KMS-11 (cell line): ENCODE measurements around the gene INKA2.
A peak's percentile ranks its signal among the peaks of the same experiment; 100 is the strongest.

Experiments
- H2AFZ ChIP-seq: fragments of 200-600 bp; sonication (generic); 2 replicates; pipeline ENCODE4 v1.6.1; 2016; ENCODE audit warnings: antibody characterized with exemption, mixed run types, low read depth
- H3K27ac ChIP-seq: fragments of 200-600 bp; sonication (generic); 2 replicates; pipeline ENCODE4 v1.6.1; 2016; ENCODE audit warnings: mild to moderate bottlenecking, mixed run types
- H3K27me3 ChIP-seq: fragments of 200-600 bp; sonication (generic); 2 replicates; pipeline ENCODE4 v1.6.1; 2017; ENCODE audit warnings: mild to moderate bottlenecking, low read depth, mixed run types, moderate library complexity; ENCODE audit not compliant: insufficient read depth
- H3K36me3 ChIP-seq: fragments of 200-600 bp; sonication (generic); 2 replicates; pipeline ENCODE4 v1.6.1; 2017; ENCODE audit warnings: mild to moderate bottlenecking, mixed run types; ENCODE audit not compliant: insufficient read depth
- H3K4me1 ChIP-seq: fragments of 200-600 bp; sonication (generic); 2 replicates; pipeline ENCODE4 v1.6.1; 2016; ENCODE audit warnings: mild to moderate bottlenecking, low read depth, mixed run types; ENCODE audit not compliant: poor library complexity, severe bottlenecking
- H3K4me2 ChIP-seq: fragments of 200-600 bp; sonication (generic); 2 replicates; pipeline ENCODE4 v1.7.0; 2016; ENCODE audit warnings: mild to moderate bottlenecking, mixed run types
- H3K4me3 ChIP-seq: fragments of 200-600 bp; sonication (generic); IDR thresholded peaks from 2 replicates; pipeline ENCODE4 v1.6.1; 2017; ENCODE audit warnings: low read depth, low read length, mixed read lengths; ENCODE audit not compliant: insufficient read depth
- H3K79me2 ChIP-seq: fragments of 200-600 bp; sonication (generic); 2 replicates; pipeline ENCODE4 v1.6.1; 2016; ENCODE audit warnings: low read depth, mixed run types; ENCODE audit not compliant: insufficient read depth
- H3K9ac ChIP-seq: fragments of 200-600 bp; sonication (generic); 2 replicates; pipeline ENCODE4 v1.6.1; 2016; ENCODE audit warnings: mild to moderate bottlenecking, mixed run types
- H4K20me1 ChIP-seq: fragments of 200-600 bp; sonication (generic); 2 replicates; pipeline ENCODE4 v1.6.1; 2016; ENCODE audit warnings: mild to moderate bottlenecking, mixed run types; ENCODE audit not compliant: insufficient read depth
- TF ChIP-seq, protein P1 (sequence below): fragments of 200-600 bp; sonication (generic); conservative IDR thresholded peaks from 2 replicates; pipeline ENCODE4 v1.6.1; 2017; ENCODE audit warnings: low read depth, mild to moderate bottlenecking, antibody characterized with exemption, low read length, moderate library complexity, mixed read lengths

The INKA2 gene

DNA sequence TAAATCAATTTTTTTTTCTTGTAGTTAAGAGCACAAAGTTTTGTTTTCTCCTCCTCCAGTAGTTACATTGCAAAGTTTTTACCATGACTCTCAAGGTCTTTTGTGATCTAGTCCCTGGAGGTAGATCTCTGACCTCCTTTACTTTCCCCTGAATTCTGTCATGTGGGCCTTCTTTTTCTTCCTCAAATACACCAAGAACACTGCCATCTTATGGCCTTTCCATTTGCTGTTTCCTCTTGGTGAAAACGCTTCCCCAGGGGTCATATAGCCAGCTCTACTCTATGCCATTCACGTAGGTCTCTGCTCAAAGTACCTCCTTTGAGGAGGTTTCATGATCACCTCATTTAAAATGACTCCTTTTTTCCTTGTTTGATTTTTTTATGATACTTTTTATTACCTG is 19.2 kb upstream of the INKA2 start:
- Histone ChIP-seq H4K20me1 (no peaks in the 10 kb centered on the region), H3K27ac (no peak overlapping the region), H3K9ac (no peak overlapping the region), H2AFZ (no peak overlapping the region), H3K79me2 (peaks cover 19% of the 10 kb centered on the region), H3K4me2 (no peak overlapping the region), H3K36me3 (no peaks in the 10 kb centered on the region), H3K27me3 (no peaks in the 10 kb centered on the region), H3K4me1 (peaks cover 17% of the 10 kb centered on the region), H3K4me3 (no peak overlapping the region)
- TF ChIP-seq, protein P1, sequence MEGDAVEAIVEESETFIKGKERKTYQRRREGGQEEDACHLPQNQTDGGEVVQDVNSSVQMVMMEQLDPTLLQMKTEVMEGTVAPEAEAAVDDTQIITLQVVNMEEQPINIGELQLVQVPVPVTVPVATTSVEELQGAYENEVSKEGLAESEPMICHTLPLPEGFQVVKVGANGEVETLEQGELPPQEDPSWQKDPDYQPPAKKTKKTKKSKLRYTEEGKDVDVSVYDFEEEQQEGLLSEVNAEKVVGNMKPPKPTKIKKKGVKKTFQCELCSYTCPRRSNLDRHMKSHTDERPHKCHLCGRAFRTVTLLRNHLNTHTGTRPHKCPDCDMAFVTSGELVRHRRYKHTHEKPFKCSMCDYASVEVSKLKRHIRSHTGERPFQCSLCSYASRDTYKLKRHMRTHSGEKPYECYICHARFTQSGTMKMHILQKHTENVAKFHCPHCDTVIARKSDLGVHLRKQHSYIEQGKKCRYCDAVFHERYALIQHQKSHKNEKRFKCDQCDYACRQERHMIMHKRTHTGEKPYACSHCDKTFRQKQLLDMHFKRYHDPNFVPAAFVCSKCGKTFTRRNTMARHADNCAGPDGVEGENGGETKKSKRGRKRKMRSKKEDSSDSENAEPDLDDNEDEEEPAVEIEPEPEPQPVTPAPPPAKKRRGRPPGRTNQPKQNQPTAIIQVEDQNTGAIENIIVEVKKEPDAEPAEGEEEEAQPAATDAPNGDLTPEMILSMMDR, result no peak

GRCh38 chr1:111756124-111756513 is 16.9 kb upstream of the INKA2 start:
- TF ChIP-seq, protein P1, result no peak
- Histone ChIP-seq H3K79me2 (peaks cover 19% of the 10 kb centered on the region), H3K4me2 (peak overlapping the region; percentile 93)

DNA sequence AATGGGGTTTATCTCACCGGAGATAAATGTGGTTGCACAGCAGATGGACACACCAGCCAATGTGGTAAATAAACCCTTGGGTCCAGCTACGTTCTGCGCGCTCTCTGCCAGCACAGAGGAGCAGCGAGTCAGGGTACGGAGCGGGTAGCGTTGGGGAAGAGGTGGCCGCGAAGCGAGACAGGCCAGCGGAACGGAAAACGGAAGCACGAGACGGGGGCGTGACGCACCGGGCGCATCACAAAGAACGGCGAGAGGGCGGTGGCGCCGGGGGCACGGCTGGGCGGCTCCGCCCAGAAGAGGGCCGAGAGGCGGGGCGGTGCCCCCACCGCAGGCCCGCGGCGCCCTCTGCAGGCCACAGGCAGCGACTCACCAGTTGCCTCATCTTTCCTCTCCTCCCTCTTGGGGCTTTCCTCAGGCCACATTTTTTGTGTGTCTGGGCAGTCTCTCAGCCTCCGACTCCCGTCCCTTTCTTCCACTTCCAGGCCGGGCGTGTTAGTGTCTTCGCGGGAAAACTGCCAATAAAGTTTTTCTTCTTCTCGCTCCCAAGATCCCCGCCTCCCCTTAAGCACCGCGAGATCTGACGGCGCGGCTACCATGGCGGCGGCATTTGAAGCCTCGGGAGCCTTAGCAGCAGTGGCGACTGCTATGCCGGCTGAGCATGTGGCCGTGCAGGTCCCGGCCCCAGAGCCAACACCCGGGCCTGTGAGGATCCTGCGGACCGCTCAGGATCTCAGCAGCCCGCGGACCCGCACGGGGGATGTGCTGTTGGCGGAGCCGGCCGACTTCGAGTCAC is 16.3 kb upstream of the INKA2 start, which contains the start of gene DDX20:
Gene DDX20, plus strand, starts transcription at position 571 of the 793 bp plus-strand sequence. Its CDS starts 24 bp downstream, at position 595.
- H3K27me3 ChIP-seq, result no peaks in the 10 kb centered on the region
- peak within 1 kb of the TSS; percentile 75 for H3K27ac ChIP-seq
- peak within 1 kb of the TSS; percentile 93 for H3K4me2 ChIP-seq
- H3K9ac ChIP-seq, result peak within 1 kb of the TSS; percentile 78
- H3K36me3 ChIP-seq, result no peaks in the 10 kb centered on the region
- H3K4me1 ChIP-seq, result peaks cover 17% of the 10 kb centered on the region
- TF ChIP-seq, protein P1, result peak; percentile 67
- no peaks in the 10 kb centered on the region for H4K20me1 ChIP-seq
- peak within 1 kb of the TSS; percentile 91 for H2AFZ ChIP-seq
- peaks cover 19% of the 10 kb centered on the region for H3K79me2 ChIP-seq
- H3K4me3 ChIP-seq, result peak within 1 kb of the TSS; percentile 44

More at GRCh38 chr1:111756124-111756513, 16.9 kb upstream of the INKA2 start:
- Histone ChIP-seq H3K4me3 (peak overlapping the region; percentile 44), H3K36me3 (no peaks in the 10 kb centered on the region), H2AFZ (peak overlapping the region; percentile 91), H3K9ac (peak overlapping the region; percentile 78), H4K20me1 (no peaks in the 10 kb centered on the region), H3K27me3 (no peaks in the 10 kb centered on the region), H3K4me1 (peaks cover 17% of the 10 kb centered on the region), H3K27ac (peak overlapping the region; percentile 75)

- H4K20me1 ChIP-seq, result no peaks in the 10 kb centered on the region
- H3K9ac ChIP-seq, result peak overlapping the region; percentile 78; the same call in 1 of the 2 replicates
- no peaks in the 10 kb centered on the region for H3K36me3 ChIP-seq
- peaks cover 19% of the 10 kb centered on the region for H3K79me2 ChIP-seq
- H3K27ac ChIP-seq, result peak overlapping the region; percentile 75
- peak overlapping the region; percentile 91 for H2AFZ ChIP-seq
- H3K4me3 ChIP-seq, result peak overlapping the region; percentile 33
- peak overlapping the region; percentile 46 for H3K4me2 ChIP-seq
- no peaks in the 10 kb centered on the region for H3K27me3 ChIP-seq
- peaks cover 17% of the 10 kb centered on the region for H3K4me1 ChIP-seq
- TF ChIP-seq, protein P1, result no peak
Observed at GRCh38 chr1:111754984-111755330, 15.8 kb upstream of the INKA2 start.
